Spleen (tissue), 7 donors: ENCODE data around the gene PIGM.

ENCODE experiments used
- CTCF ChIP-seq, 11 experiments: fragments of 200-600 bp in 7 of 11; fragments of 450-650 bp in 4 of 11; sonication (generic) in 4 of 11; IDR thresholded peaks in 8 of 11; conservative IDR thresholded peaks in 3 of 11; 1 replicate in 7 of 11; 2 replicates in 4 of 11; pipeline versions ENCODE4 v1.4.0 to v1.8.0; 2016 to 2021; ENCODE audit warnings: antibody characterized with exemption in 11 of 11, inconsistent platforms in 4 of 11, mild to moderate bottlenecking in 1 of 11
- POLR2A ChIP-seq, 3 donors: fragments of 450-650 bp; IDR thresholded peaks; one replicate each; pipeline ENCODE4 v1.5.1; 2017; ENCODE audit warnings: antibody characterized with exemption in 3 of 3, mild to moderate bottlenecking in 1 of 3
- POLR2AphosphoS5 ChIP-seq, 3 donors: sonication (generic); formaldehyde crosslinking; IDR thresholded peaks; one replicate each; pipeline ENCODE4 v1.5.1; 2017; ENCODE audit warnings: antibody characterized with exemption in 3 of 3
- donor health status: DM: no; HTN: no; CAD: no; lungs with moderate emphysema.
- donor health status: DM: no; HTN: no; CAD: no.
- donor health status: DM: no; HTN: no; CAD: no.

DNA sequence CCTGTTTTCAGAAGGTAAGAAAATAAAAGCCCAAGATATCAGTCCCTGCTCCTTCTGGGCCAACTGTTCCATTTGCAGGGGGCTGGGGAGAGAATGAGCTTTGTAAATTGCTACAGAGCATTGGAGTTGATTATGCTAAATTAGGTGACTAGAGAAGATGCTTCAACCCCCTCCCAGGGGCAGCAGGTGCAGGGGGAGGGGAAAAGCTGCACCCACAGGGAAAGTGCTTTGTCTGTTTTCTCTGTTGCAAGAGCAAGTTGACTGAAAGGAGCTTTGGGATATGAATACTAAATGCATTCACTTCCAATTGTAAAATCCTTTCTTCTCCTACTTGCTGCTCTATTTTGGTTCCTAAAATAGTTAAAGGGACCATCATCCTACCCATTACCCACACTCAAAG is 16.5 kb upstream of the PIGM start:
- TF ChIP-seq POLR2AphosphoS5 (IDR thresholded peaks at IDR 0.05) (no peak), POLR2A (IDR thresholded peaks at IDR 0.05) (no peak), CTCF (IDR thresholded peaks at IDR 0.05 in 8 of 11, conservative IDR thresholded peaks at IDR 0.05 in 3 of 11) (no peak)
